OCI-LY1 (cell line): ENCODE measurements around the gene HAUS7.

ENCODE experiments used
- H2AFZ ChIP-seq: fragments of 200-600 bp; sonication (generic), shearing (Covaris generic); 2 replicates; pipeline ENCODE4 v1.6.0; 2014; ENCODE audit warnings: antibody characterized with exemption, mild to moderate bottlenecking, low read length
- H3F3A ChIP-seq: fragments of 200-600 bp; sonication (generic), shearing (Covaris generic); 2 replicates; pipeline ENCODE4 v1.6.0; 2014; ENCODE audit warnings: mild to moderate bottlenecking, antibody characterized with exemption, low read length, moderate library complexity; ENCODE audit not compliant: insufficient read depth
- H3K27ac ChIP-seq: fragments of 200-600 bp; sonication (generic); 2 replicates; pipeline ENCODE4 v1.5.1; 2014; ENCODE audit warnings: low read length, mixed run types, mild to moderate bottlenecking, low read depth; ENCODE audit not compliant: poor library complexity, severe bottlenecking
- H3K27me3 ChIP-seq: fragments of 200-600 bp; sonication (generic); 2 replicates; pipeline ENCODE4 v1.6.0; 2014; ENCODE audit warnings: antibody characterized with exemption, mild to moderate bottlenecking, low read length, moderate library complexity; ENCODE audit not compliant: insufficient read depth
- H3K36me3 ChIP-seq: fragments of 200-600 bp; sonication (generic); 2 replicates; pipeline ENCODE4 v1.6.1; 2014; ENCODE audit warnings: mild to moderate bottlenecking, antibody characterized with exemption, low read length, moderate library complexity, mixed read lengths; ENCODE audit not compliant: insufficient read depth
- H3K4me1 ChIP-seq: fragments of 200-600 bp; sonication (generic); 2 replicates; pipeline ENCODE4 v1.5.1; 2014; ENCODE audit warnings: mild to moderate bottlenecking, low read length, moderate library complexity; ENCODE audit not compliant: insufficient read depth, severe bottlenecking
- H3K4me2 ChIP-seq: fragments of 200-600 bp; sonication (generic), shearing (Covaris generic); 2 replicates; pipeline ENCODE4 v1.6.1; 2014; ENCODE audit warnings: low read length
- H3K4me3 ChIP-seq: fragments of 200-600 bp; sonication (generic); 2 replicates; pipeline ENCODE4 v1.5.1; 2014; ENCODE audit warnings: low read length, low read depth, mild to moderate bottlenecking, mixed read lengths; ENCODE audit not compliant: poor library complexity, severe bottlenecking
- H3K79me2 ChIP-seq: fragments of 200-600 bp; shearing (Covaris generic); 2 replicates; pipeline ENCODE4 v1.6.1; 2016; ENCODE audit warnings: mixed run types, low read length, mixed read lengths; ENCODE audit not compliant: insufficient read depth
- H3K9ac ChIP-seq: fragments of 200-600 bp; sonication (generic), shearing (Covaris generic); 2 replicates; pipeline ENCODE4 v1.6.1; 2014; ENCODE audit warnings: mild to moderate bottlenecking, low read length, mixed read lengths
- H3K9me2 ChIP-seq: fragments of 200-600 bp; sonication (generic), shearing (Covaris generic); 2 replicates; pipeline ENCODE4 v1.6.1; 2014; ENCODE audit warnings: low read depth, mild to moderate bottlenecking, low read length, mixed read lengths
- H3K9me3 ChIP-seq: fragments of 200-600 bp; shearing (Covaris generic); 2 replicates; pipeline ENCODE4 v1.6.1; 2014; ENCODE audit warnings: low read length, mixed read lengths
- H4K20me1 ChIP-seq: fragments of 200-600 bp; sonication (generic), shearing (Covaris generic); 2 replicates; pipeline ENCODE4 v1.6.0; 2016; ENCODE audit warnings: mild to moderate bottlenecking, low read length; ENCODE audit not compliant: insufficient read depth
- CTCF ChIP-seq: fragments of 200-600 bp; sonication (generic), shearing (Covaris generic); IDR thresholded peaks from 2 replicates; pipeline ENCODE4 v1.5.1; 2017; ENCODE audit warnings: mild to moderate bottlenecking, antibody characterized with exemption, low read length, moderate library complexity, mixed read lengths
- EZH2 ChIP-seq: fragments of 200-600 bp; sonication (generic), shearing (Covaris generic); IDR thresholded peaks from 2 replicates; pipeline ENCODE4 v1.8.0; 2017; ENCODE audit warnings: borderline replicate concordance, mixed run types, mild to moderate bottlenecking, antibody characterized with exemption, low read length, moderate library complexity, mixed read lengths

The HAUS7 gene

DNA sequence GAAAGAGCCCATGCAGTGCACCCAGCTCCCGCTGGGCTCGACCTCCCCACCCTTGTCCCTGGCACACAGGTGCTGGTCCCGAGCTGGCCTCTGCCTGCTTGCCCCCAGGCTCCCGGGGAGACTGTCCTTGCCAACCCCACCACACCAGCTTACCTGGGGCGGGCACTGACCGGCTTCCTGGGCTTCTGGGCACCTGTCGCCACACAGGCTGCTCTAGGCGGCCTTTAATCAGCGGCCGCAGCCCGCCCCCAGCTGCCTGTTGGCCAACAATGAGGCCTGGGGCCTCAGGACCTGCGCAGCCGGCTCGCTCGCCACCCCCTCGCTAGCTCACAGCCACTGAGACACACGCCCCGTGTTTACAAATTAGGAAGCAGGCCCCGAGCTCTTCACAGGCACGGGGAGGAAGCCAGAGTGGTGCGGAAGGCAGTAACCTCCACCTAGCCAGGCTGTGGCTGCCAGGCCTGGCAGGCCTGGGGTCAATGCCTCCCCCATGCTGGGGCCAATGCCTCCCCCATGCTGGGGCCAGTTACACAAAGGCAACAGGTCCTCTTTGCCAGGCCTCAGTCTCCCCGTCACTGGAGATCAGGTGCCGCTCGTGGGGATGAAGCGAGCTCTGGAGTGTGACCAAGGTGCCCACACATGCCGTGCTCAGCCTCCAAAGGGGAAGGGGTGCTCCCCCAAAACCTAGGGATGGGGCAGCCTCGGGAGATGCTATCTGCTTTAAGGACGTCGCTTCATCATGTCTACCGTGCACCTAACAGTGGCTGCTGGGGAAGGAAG, 24.3 kb downstream of the HAUS7 start, which contains the start of gene TREX2:
TSS of gene TREX2 (minus strand) at position 201 of the 780 bp plus-strand sequence. CDS start 626 bp downstream, outside the sequence.
- Histone ChIP-seq H3K4me3 (no peak within 1 kb of the TSS), H2AFZ (no peak within 1 kb of the TSS), H3K79me2 (no peaks in the 10 kb centered on the region), H3K9ac (no peak within 1 kb of the TSS), H3F3A (no peaks in the 10 kb centered on the region), H4K20me1 (no peaks in the 10 kb centered on the region), H3K36me3 (no peaks in the 10 kb centered on the region; the same call in 1 of the 2 replicates), H3K27me3 (no peaks in the 10 kb centered on the region), H3K27ac (no peak within 1 kb of the TSS), H3K9me2 (no peaks in the 10 kb centered on the region), H3K4me2 (no peak within 1 kb of the TSS), H3K4me1 (no peaks in the 10 kb centered on the region), H3K9me3 (no peaks in the 10 kb centered on the region)
- TF ChIP-seq EZH2 (no peak), CTCF (no peak)

DNA sequence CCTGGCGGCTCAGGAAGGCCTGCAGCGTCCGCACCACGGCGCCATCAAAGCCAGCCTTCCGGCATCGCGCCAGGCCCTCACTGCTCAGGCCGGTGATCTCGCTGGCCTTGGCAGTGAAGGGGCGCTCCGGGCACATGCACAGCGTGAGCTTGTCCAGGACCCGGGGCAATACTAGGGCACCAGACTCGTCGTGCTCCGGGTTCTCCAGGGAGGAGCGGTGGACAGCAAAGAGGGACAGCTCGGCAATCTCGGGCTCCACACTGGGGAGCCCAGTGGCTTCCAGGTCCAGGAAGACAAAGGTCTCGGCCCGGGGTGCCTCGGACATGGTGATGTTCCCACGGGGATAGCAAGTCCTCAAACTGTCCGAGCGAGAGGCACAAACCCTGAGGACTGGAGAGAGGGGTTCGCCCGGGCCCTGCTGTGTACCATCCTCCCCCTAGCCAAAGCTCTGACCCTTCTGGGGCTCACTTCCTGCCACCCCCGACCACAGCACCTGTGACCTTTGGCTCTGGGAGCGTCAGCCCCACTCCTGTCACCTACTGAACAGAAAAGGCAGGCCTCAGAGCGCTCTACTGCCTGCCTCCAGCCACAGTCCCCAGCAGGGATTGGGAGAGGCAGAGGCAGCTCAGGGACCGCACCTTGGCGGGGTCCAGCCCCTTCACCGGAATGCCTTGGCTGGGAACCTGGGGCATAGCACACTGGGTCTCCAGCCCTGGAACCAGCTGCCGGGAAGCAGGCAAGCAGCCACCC, 25.1 kb downstream of the HAUS7 start:
- Histone ChIP-seq H3K9me3 (no peaks in the 10 kb centered on the region), H3K79me2 (no peaks in the 10 kb centered on the region), H4K20me1 (no peaks in the 10 kb centered on the region), H3K27me3 (no peaks in the 10 kb centered on the region), H3K4me2 (no peak overlapping the region), H3K9me2 (no peaks in the 10 kb centered on the region), H2AFZ (no peak overlapping the region), H3K36me3 (no peaks in the 10 kb centered on the region; the same call in 1 of the 2 replicates), H3K4me1 (no peaks in the 10 kb centered on the region), H3F3A (no peaks in the 10 kb centered on the region), H3K4me3 (no peak overlapping the region), H3K27ac (no peak overlapping the region), H3K9ac (no peak overlapping the region)
- no peak for TF ChIP-seq EZH2
- no peak for TF ChIP-seq CTCF

GRCh38 chrX:153444333-153445011, 25.9 kb downstream of the HAUS7 start:
- H3K4me1 ChIP-seq = no peaks in the 10 kb centered on the region
- no peak overlapping the region for H3K4me2 ChIP-seq
- H2AFZ ChIP-seq = no peak overlapping the region
- no peaks in the 10 kb centered on the region for H3K9me2 ChIP-seq
- no peak for TF ChIP-seq EZH2
- no peak for TF ChIP-seq CTCF
- H3K79me2 ChIP-seq = no peaks in the 10 kb centered on the region
- H3F3A ChIP-seq = no peaks in the 10 kb centered on the region
- H3K36me3 ChIP-seq = no peaks in the 10 kb centered on the region; the same call in 1 of the 2 replicates
- H3K27me3 ChIP-seq = no peaks in the 10 kb centered on the region
- H3K9ac ChIP-seq = no peak overlapping the region
- no peak overlapping the region for H3K4me3 ChIP-seq
- no peak overlapping the region for H3K27ac ChIP-seq
- no peaks in the 10 kb centered on the region for H4K20me1 ChIP-seq
- H3K9me3 ChIP-seq = no peaks in the 10 kb centered on the region
